ENCODE results near the gene L3MBTL3.

GRCh38 chr6:130054725-130055124 is 36.3 kb downstream of the L3MBTL3 start:
- TF ChIP-seq, protein P1, sequence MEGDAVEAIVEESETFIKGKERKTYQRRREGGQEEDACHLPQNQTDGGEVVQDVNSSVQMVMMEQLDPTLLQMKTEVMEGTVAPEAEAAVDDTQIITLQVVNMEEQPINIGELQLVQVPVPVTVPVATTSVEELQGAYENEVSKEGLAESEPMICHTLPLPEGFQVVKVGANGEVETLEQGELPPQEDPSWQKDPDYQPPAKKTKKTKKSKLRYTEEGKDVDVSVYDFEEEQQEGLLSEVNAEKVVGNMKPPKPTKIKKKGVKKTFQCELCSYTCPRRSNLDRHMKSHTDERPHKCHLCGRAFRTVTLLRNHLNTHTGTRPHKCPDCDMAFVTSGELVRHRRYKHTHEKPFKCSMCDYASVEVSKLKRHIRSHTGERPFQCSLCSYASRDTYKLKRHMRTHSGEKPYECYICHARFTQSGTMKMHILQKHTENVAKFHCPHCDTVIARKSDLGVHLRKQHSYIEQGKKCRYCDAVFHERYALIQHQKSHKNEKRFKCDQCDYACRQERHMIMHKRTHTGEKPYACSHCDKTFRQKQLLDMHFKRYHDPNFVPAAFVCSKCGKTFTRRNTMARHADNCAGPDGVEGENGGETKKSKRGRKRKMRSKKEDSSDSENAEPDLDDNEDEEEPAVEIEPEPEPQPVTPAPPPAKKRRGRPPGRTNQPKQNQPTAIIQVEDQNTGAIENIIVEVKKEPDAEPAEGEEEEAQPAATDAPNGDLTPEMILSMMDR (IDR thresholded peaks at IDR 0.05), result no peak
- TF ChIP-seq JUN (IDR thresholded peaks at IDR 0.05) (no peak), POLR2A (IDR thresholded peaks at IDR 0.05; ENCODE audit: low read length) (no peak), MAZ (IDR thresholded peaks at IDR 0.05; ENCODE audit: borderline replicate concordance, low read depth, low read length) (no peak), RFX5 (IDR thresholded peaks at IDR 0.05) (no peak), BHLHE40 (IDR thresholded peaks at IDR 0.05; ENCODE audit: low read depth, low read length) (no peak), REST (IDR thresholded peaks at IDR 0.05) (no peak), MAFK (IDR thresholded peaks at IDR 0.05; ENCODE audit: partially characterized antibody) (no peak)
- TF ChIP-seq, protein P2, sequence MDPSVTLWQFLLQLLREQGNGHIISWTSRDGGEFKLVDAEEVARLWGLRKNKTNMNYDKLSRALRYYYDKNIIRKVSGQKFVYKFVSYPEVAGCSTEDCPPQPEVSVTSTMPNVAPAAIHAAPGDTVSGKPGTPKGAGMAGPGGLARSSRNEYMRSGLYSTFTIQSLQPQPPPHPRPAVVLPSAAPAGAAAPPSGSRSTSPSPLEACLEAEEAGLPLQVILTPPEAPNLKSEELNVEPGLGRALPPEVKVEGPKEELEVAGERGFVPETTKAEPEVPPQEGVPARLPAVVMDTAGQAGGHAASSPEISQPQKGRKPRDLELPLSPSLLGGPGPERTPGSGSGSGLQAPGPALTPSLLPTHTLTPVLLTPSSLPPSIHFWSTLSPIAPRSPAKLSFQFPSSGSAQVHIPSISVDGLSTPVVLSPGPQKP (IDR thresholded peaks at IDR 0.05; ENCODE audit: low read depth, low read length), result no peak

Data from A549 (cell line).